Nephron (organoid): ENCODE data around the gene DGKE.
A peak's percentile ranks its signal among the peaks of the same experiment; 100 is the strongest.

Source experiments
- H3K27ac Mint-ChIP-seq, 3 experiments: 2 replicates each; pipeline ENCODE4 v1.8.0; 2020; ENCODE audit warnings: mixed read lengths in 3 of 3, mild to moderate bottlenecking in 2 of 3, moderate library complexity in 1 of 3
- H3K27me3 Mint-ChIP-seq: 2 replicates; pipeline ENCODE4 v1.8.0; 2021; ENCODE audit warnings: low read depth, mild to moderate bottlenecking, moderate library complexity, mixed read lengths
- H3K36me3 Mint-ChIP-seq: 2 replicates; pipeline ENCODE4 v1.8.0; 2020; ENCODE audit warnings: low read depth, mixed read lengths
- H3K4me1 Mint-ChIP-seq: 2 replicates; pipeline ENCODE4 v1.8.0; 2020; ENCODE audit warnings: mixed read lengths
- H3K4me3 Mint-ChIP-seq, 3 experiments: 2 replicates each; pipeline ENCODE4 v1.8.0; 2020; ENCODE audit warnings: mild to moderate bottlenecking in 3 of 3, mixed read lengths in 3 of 3, moderate library complexity in 2 of 3
- H3K9me3 Mint-ChIP-seq: 2 replicates; pipeline ENCODE4 v1.8.0; 2020; ENCODE audit warnings: mixed read lengths
- CTCF ChIP-seq, 3 experiments: fragments of 200-600 bp; sonication (generic); IDR thresholded peaks; one replicate each; pipeline ENCODE4 v1.5.0; 2021; ENCODE audit warnings: antibody characterized with exemption in 3 of 3; ENCODE audit not compliant: unreplicated experiment in 3 of 3

The DGKE gene

DNA sequence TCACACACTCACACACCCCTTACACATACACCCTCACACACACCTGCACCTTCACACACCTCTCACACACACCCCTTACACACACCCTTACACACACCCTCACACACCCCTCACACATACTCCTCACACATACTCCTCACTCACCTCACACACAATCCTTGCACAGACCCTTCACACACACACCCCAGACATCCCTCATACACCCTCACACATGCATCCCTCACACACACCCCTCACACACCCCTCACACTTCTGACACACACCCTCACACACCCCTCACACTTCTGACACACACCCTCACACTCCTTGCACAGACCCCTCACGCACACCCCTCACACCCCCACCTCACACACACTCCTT, 24.2 kb upstream of the DGKE start:
- H3K36me3 Mint-ChIP-seq: no peaks in the 10 kb centered on the region
- H3K27ac Mint-ChIP-seq: no peak overlapping the region
- H3K27me3 Mint-ChIP-seq: peaks cover 4% of the 10 kb centered on the region
- no peak overlapping the region for H3K4me3 Mint-ChIP-seq
- no peak for TF ChIP-seq CTCF (IDR thresholded peaks at IDR 0.05; ENCODE audit: unreplicated experiment in 3 of 3)
- H3K4me1 Mint-ChIP-seq: peaks cover 37% of the 10 kb centered on the region
- no peaks in the 10 kb centered on the region for H3K9me3 Mint-ChIP-seq

GRCh38 chr17:56810343-56810742, 23.6 kb upstream of the DGKE start:
- Mint-ChIP-seq H3K4me1 (peaks cover 31% of the 10 kb centered on the region), H3K27me3 (peaks cover 4% of the 10 kb centered on the region), H3K27ac (no peak overlapping the region), H3K4me3 (no peak overlapping the region), H3K9me3 (no peaks in the 10 kb centered on the region), H3K36me3 (no peaks in the 10 kb centered on the region)
- TF ChIP-seq CTCF (IDR thresholded peaks at IDR 0.05; ENCODE audit: unreplicated experiment in 3 of 3): no peak

DNA sequence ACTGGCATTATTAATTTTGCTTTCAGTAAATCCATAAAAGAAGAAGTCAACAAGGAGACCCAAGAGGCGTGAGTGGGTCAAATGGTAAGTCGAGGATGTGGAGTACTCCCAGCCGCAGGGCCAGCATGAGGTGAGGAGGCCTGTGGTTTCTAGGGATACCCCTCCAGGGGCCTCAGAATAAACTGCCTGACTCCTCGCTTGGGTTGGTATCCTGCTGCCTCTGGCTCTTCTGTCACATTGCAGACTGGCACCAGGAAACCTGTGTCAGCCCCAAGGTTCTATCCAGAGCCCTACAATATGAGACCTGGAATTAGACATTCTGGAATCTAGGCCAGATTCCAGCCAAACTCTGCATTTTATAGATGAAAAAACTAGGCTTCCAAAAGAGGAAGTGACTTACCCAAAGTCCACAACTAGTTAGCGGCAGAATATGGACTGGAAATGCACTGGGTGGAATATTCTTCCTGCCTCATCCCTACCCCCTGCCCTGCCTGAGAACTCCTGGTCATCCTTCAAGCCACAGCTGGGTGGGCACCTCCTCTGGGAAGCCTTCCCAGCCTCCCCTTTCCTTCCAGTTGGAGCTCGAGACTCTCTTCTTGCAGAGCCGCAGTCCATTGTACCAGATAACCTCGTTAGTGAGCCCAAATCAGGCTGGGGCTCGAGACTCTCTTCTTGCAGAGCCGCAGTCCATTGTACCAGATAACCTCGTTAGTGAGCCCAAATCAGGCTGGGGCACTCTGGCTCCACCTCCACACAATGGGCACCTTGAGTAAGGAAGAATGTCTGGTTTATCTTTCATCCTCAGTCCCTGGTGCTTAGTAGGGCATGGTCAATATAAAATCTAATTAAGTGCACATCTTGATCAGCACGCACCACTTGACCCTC, 22.8 kb upstream of the DGKE start:
- Mint-ChIP-seq H3K4me3 (no peak overlapping the region), H3K4me1 (peaks cover 30% of the 10 kb centered on the region), H3K27me3 (peaks cover 4% of the 10 kb centered on the region), H3K36me3 (no peaks in the 10 kb centered on the region), H3K9me3 (no peaks in the 10 kb centered on the region), H3K27ac (no peak overlapping the region)
- TF ChIP-seq CTCF (IDR thresholded peaks at IDR 0.05; ENCODE audit: unreplicated experiment in 3 of 3): no peak

DNA sequence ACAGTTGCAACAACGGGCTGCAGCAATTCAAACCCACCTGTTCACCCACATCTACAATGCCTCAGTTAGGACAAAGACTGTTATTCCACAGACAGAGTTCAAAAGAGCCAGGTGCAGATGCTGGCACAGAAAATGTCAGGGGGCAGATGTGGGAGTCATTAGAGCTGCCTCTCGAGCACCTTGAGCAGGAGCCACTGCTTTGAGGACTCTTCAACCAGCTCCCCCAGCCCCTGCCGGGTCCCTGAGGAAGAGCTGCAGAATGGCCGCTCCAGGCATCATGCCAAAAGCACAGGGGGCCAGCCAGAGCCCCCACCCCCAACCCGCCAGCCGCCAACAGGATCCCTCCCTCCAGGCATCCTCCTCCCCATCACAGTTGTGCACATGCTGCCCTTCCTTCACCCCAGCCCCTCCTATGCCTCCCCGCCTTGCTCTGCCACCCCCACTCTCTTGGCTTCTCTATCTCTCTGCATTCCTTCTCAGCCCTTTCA, 21.0 kb upstream of the DGKE start:
- Mint-ChIP-seq H3K9me3 (no peaks in the 10 kb centered on the region), H3K27me3 (peaks cover 4% of the 10 kb centered on the region), H3K36me3 (no peaks in the 10 kb centered on the region), H3K27ac (peak overlapping the region in 2 of 3 experiments; percentile 25 to 53), H3K4me1 (peaks cover 23% of the 10 kb centered on the region), H3K4me3 (no peak overlapping the region)
- TF ChIP-seq CTCF (IDR thresholded peaks at IDR 0.05; ENCODE audit: unreplicated experiment in 3 of 3): no peak

GRCh38 chr17:56815711-56816110, 18.2 kb upstream of the DGKE start:
- TF ChIP-seq CTCF (IDR thresholded peaks at IDR 0.05; ENCODE audit: unreplicated experiment in 3 of 3): no peak
- H3K4me3 Mint-ChIP-seq: no peak overlapping the region
- peaks cover 15% of the 10 kb centered on the region for H3K27me3 Mint-ChIP-seq
- peaks cover 23% of the 10 kb centered on the region for H3K4me1 Mint-ChIP-seq
- H3K36me3 Mint-ChIP-seq: no peaks in the 10 kb centered on the region
- no peaks in the 10 kb centered on the region for H3K9me3 Mint-ChIP-seq
- no peak overlapping the region for H3K27ac Mint-ChIP-seq

GRCh38 chr17:56817066-56817465, 16.9 kb upstream of the DGKE start:
- no peak for TF ChIP-seq CTCF (IDR thresholded peaks at IDR 0.05; ENCODE audit: unreplicated experiment in 3 of 3)
- no peak overlapping the region for H3K27ac Mint-ChIP-seq
- H3K4me1 Mint-ChIP-seq: peaks cover 17% of the 10 kb centered on the region
- peaks cover 15% of the 10 kb centered on the region for H3K27me3 Mint-ChIP-seq
- H3K36me3 Mint-ChIP-seq: no peaks in the 10 kb centered on the region
- H3K4me3 Mint-ChIP-seq: no peak overlapping the region
- H3K9me3 Mint-ChIP-seq: no peaks in the 10 kb centered on the region
